B cell (primary cell): ENCODE results near the gene CREM. TPM values are rescaled to one million over a fixed set of nuclear protein-coding genes. Genes with fewer than 3 reads are reported as not detected.

ENCODE experiments used
- ATAC-seq: fragments of 200-7000 bp; cut with Tn5 transposase; one replicate; pipeline ENCODE4 v1.10.0; 2021; ENCODE audit warnings: low read depth, mild to moderate bottlenecking, moderate number of reproducible peaks, moderate library complexity
- CTCF ChIA-PET: fragments of 350-600 bp; sonication (Branson Sonifier 250); formaldehyde crosslinking; loops from one replicate; lab custom pipeline; 2021; ENCODE audit warnings: antibody characterized with exemption, inconsistent platforms; lab: Charles Lee
- POLR2A ChIA-PET: fragments of 350-600 bp; sonication (Branson Sonifier 250); formaldehyde crosslinking; loops from one replicate; lab custom pipeline; 2021; ENCODE audit warnings: antibody characterized with exemption; lab: Charles Lee
- DNase-seq: peaks from one replicate; pipeline ENCODE4 v3.0.0; 2013
- H2AFZ ChIP-seq: 2 replicates; pipeline ENCODE4 v1.6.1; 2012; ENCODE audit warnings: mild to moderate bottlenecking, low read depth, low read length; ENCODE audit not compliant: insufficient read depth, poor library complexity, severe bottlenecking
- H3K27ac ChIP-seq, 2 donors: 1 replicate in 1 of 2; 2 replicates in 1 of 2; pipeline ENCODE4 v1.5.1; 2012 to 2013; ENCODE audit warnings: low read length in 2 of 2, mild to moderate bottlenecking in 2 of 2, moderate library complexity in 1 of 2
- H3K27me3 ChIP-seq, 4 experiments: fragments of 200-600 bp in 1 of 4; sonication (generic) in 1 of 4; replicated peaks in 1 of 4; 1 replicate in 2 of 4; 2 replicates in 2 of 4; pipeline versions ENCODE4 v1.6.1 to v1.7.0; 2013 to 2016; ENCODE audit warnings: low read length in 3 of 4, mild to moderate bottlenecking in 2 of 4, mixed read lengths in 1 of 4, moderate library complexity in 1 of 4; ENCODE audit not compliant: insufficient read depth in 4 of 4, control insufficient read depth in 3 of 4; ENCODE audit errors: control extremely low read depth in 1 of 4
- H3K36me3 ChIP-seq, 2 experiments: replicated peaks in 1 of 2; 1 replicate in 1 of 2; 2 replicates in 1 of 2; pipeline versions ENCODE4 v1.6.1 to v1.7.1; 2013; ENCODE audit warnings: low read length in 1 of 2; ENCODE audit not compliant: insufficient read depth in 2 of 2, control insufficient read depth in 1 of 2; ENCODE audit errors: control extremely low read depth in 1 of 2, extremely low read depth in 1 of 2
- H3K4me1 ChIP-seq, 2 donors: fragments of 200-600 bp in 1 of 2; sonication (generic) in 1 of 2; 1 replicate in 1 of 2; 2 replicates in 1 of 2; pipeline versions ENCODE4 v1.5.1 to v1.6.1; 2013 to 2017; ENCODE audit warnings: low read length in 2 of 2; ENCODE audit not compliant: control insufficient read depth in 2 of 2, insufficient read depth in 2 of 2
- H3K4me2 ChIP-seq: replicated peaks from 2 replicates; pipeline ENCODE3; 2012; ENCODE audit warnings: mild to moderate bottlenecking, low read depth, low read length; ENCODE audit not compliant: poor library complexity, severe bottlenecking
- H3K4me3 ChIP-seq, 5 experiments: fragments of 200-600 bp in 1 of 5; sonication (generic) in 1 of 5; 1 replicate in 3 of 5; 2 replicates in 2 of 5; pipeline versions ENCODE4 v1.5.1 to v1.7.0; 2011 to 2016; ENCODE audit warnings: low read length in 4 of 5, mild to moderate bottlenecking in 4 of 5, low read depth in 2 of 5, control low read depth in 1 of 5, moderate library complexity in 1 of 5; ENCODE audit not compliant: insufficient read depth in 1 of 5; ENCODE audit errors: control extremely low read depth in 1 of 5, extremely low read depth in 1 of 5
- H3K79me2 ChIP-seq: fragments of 200-600 bp; sonication (generic); one replicate; pipeline ENCODE4 v1.6.0; 2016; ENCODE audit warnings: low read length; ENCODE audit not compliant: control insufficient read depth, insufficient read depth
- H3K9ac ChIP-seq: fragments of 200-600 bp; sonication (generic); 2 replicates; pipeline ENCODE4 v1.6.1; 2017; ENCODE audit warnings: mild to moderate bottlenecking, low read length, moderate library complexity
- H3K9me3 ChIP-seq, 3 donors: one replicate each; pipeline versions ENCODE4 v1.6.1 to v1.7.1; 2013; ENCODE audit warnings: low read length in 2 of 3; ENCODE audit not compliant: control insufficient read depth in 2 of 3, insufficient read depth in 1 of 3; ENCODE audit errors: control extremely low read depth in 1 of 3
- H4K20me1 ChIP-seq: 2 replicates; pipeline ENCODE4 v1.6.0; 2012; ENCODE audit warnings: mild to moderate bottlenecking, low read length; ENCODE audit not compliant: insufficient read depth, control insufficient read depth, poor library complexity, severe bottlenecking
- H3K27ac Mint-ChIP-seq: one replicate; pipeline ENCODE4 v1.8.0; 2021; ENCODE audit warnings: mixed read lengths
- H3K27me3 Mint-ChIP-seq: one replicate; pipeline ENCODE4 v1.8.0; 2021; ENCODE audit warnings: mixed read lengths
- H3K4me1 Mint-ChIP-seq: one replicate; pipeline ENCODE4 v1.8.0; 2021; ENCODE audit warnings: mixed read lengths
- H3K4me3 Mint-ChIP-seq: one replicate; pipeline ENCODE4 v1.8.0; 2021; ENCODE audit warnings: mixed read lengths
- H3K9me3 Mint-ChIP-seq: one replicate; pipeline ENCODE4 v1.8.0; 2022; ENCODE audit warnings: mixed read lengths; ENCODE audit not compliant: insufficient read depth
- EZH2 ChIP-seq: IDR thresholded peaks from 2 replicates; pipeline ENCODE4 v1.6.1; 2012; ENCODE audit warnings: borderline replicate concordance, low read depth, mild to moderate bottlenecking, moderate library complexity, low read length; ENCODE audit not compliant: insufficient read depth, poor library complexity, severe bottlenecking
- WGBS: methylation state at CpG from one replicate; pipeline ENCODE4 v1.1.5; 2013; ENCODE audit warnings: missing lambda C conversion rate; ENCODE audit not compliant: insufficient coverage; 5-methylcytosine and 5-hydroxymethylcytosine counted together
- intact Hi-C: fragments of 100-400 bp; cut with micrococcal nuclease; formaldehyde crosslinking; loops from one replicate; pipeline ENCODE4 v1.10.0; 2022
- polyA plus RNA-seq: library from polyadenylated mRNA; depleted of rRNA; stranded (reverse); fragments of >200 nt; gene quantifications from 2 replicates; pipeline ENCODE4 v1.2.3, GENCODE V29; 2012
- total RNA-seq, 2 donors: library from RNA; stranded (reverse); fragments of 120-200 nt in 1 of 2; gene quantifications; 1 replicate in 1 of 2; 2 replicates in 1 of 2; pipeline versions ENCODE4 v1.2.3 to v1.2.4, GENCODE V29; 2013 to 2022
- TF ChIP-seq, protein P1 (sequence below): fragments of 200-600 bp; IDR thresholded peaks from one replicate; pipeline ENCODE4 v1.8.0; 2022; ENCODE audit warnings: antibody characterized with exemption, mild to moderate bottlenecking

The CREM gene
- total and polyA plus RNA-seq, 2 donors (not counting 1 experiment from before 2014, with no cell fraction given) = 7.3 to 94.6 TPM

GRCh38 chr10:35090162-35090954 is 36.3 kb upstream of the CREM start, which contains the start of gene CUL2:
CUL2 (minus strand) TSS chr10:35090341; CDS start chr10:35071317, 19,024 bp downstream.
- peak within 1 kb of the TSS; percentile 89 for H3K9ac ChIP-seq
- peak; percentile 95 for ATAC-seq
- POLR2A ChIA-PET = interaction anchor here (1.3 to 2.2 kb wide), 2 partner anchors 36 to 105 kb away, joined by 4 to 9 read pairs; partner anchors contain the start of gene CREM
- TF ChIP-seq, protein P1, sequence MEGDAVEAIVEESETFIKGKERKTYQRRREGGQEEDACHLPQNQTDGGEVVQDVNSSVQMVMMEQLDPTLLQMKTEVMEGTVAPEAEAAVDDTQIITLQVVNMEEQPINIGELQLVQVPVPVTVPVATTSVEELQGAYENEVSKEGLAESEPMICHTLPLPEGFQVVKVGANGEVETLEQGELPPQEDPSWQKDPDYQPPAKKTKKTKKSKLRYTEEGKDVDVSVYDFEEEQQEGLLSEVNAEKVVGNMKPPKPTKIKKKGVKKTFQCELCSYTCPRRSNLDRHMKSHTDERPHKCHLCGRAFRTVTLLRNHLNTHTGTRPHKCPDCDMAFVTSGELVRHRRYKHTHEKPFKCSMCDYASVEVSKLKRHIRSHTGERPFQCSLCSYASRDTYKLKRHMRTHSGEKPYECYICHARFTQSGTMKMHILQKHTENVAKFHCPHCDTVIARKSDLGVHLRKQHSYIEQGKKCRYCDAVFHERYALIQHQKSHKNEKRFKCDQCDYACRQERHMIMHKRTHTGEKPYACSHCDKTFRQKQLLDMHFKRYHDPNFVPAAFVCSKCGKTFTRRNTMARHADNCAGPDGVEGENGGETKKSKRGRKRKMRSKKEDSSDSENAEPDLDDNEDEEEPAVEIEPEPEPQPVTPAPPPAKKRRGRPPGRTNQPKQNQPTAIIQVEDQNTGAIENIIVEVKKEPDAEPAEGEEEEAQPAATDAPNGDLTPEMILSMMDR = no peak
- no peak for TF ChIP-seq EZH2
- peak within 1 kb of the TSS; percentile 74 for H3K4me2 ChIP-seq
- Mint-ChIP-seq H3K4me3 (peak within 1 kb of the TSS; percentile 89), H3K9me3 (no peaks in the 10 kb centered on the region), H3K27ac (peak within 1 kb of the TSS; percentile 95), H3K27me3 (no peaks in the 10 kb centered on the region), H3K4me1 (peaks cover 50% of the 10 kb centered on the region)
- H3K27me3 ChIP-seq = no peaks in the 10 kb centered on the region
- 1% methylated on average over 49 of the region's 59 CpGs for WGBS
- no peaks in the 10 kb centered on the region for H3K9me3 ChIP-seq
- intact Hi-C loops = loop anchor here (1.0 kb wide), 4 partner anchors 36 to 289 kb away; partner anchors contain the start of genes CCNY and CREM
- peak within 1 kb of the TSS; percentile 62 to 92 (median 80) for H3K4me3 ChIP-seq
- no peaks in the 10 kb centered on the region for H3K36me3 ChIP-seq
- H3K27ac ChIP-seq = peak within 1 kb of the TSS; percentile 95 to 98
- peaks cover 29 to 31% of the 10 kb centered on the region in 2 donors for H3K4me1 ChIP-seq
- peak within 1 kb of the TSS; percentile 93 for H2AFZ ChIP-seq
- H4K20me1 ChIP-seq = peaks cover 20% of the 10 kb centered on the region
- peak; percentile 98 for DNase-seq
- H3K79me2 ChIP-seq = peaks cover 51% of the 10 kb centered on the region
- CTCF ChIA-PET = interaction anchor here (0.6 to 2.9 kb wide), 5 partner anchors 13 to 127 kb away, joined by 3 to 15 read pairs (median 4); partner anchors contain the start of gene CREM
